ES-I3 (cell line): ENCODE results near the gene FTL.

Source experiments
- H3K36me3 ChIP-seq: 2 replicates; pipeline ENCODE4 v1.6.1; 2013; ENCODE audit warnings: mild to moderate bottlenecking, low read length, control low read depth, moderate library complexity; ENCODE audit not compliant: insufficient read depth
- H3K4me1 ChIP-seq: 2 replicates; pipeline ENCODE4 v1.6.1; 2013; ENCODE audit warnings: mild to moderate bottlenecking, control low read depth, low read length; ENCODE audit not compliant: insufficient read depth
- H3K9ac ChIP-seq: 2 replicates; pipeline ENCODE4 v1.6.1; 2013; ENCODE audit warnings: low read depth, mild to moderate bottlenecking, low read length, moderate library complexity
- H3K9me3 ChIP-seq: 2 replicates; pipeline ENCODE4 v1.6.1; 2013; ENCODE audit warnings: mild to moderate bottlenecking, low read length, moderate library complexity; ENCODE audit not compliant: control insufficient read depth, insufficient read depth

Gene FTL

DNA sequence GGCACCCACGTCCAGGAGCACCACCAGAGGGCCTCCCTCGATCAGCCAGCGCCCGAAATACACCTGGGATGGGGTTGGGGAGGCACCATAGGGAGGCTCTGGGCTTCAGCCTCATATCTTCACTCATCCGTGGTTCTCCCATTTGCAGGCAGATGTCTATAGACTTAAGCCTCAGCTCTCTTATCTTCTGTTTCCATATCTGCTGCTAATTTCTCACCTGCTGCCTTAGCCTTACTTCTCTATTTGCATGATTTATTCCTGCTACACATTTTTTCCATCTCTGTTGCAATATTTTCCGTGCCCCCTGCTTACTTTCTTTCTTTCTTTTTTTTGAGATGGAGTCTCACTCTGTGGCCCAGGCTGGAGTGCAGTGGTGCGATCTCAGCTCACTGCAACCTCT lies 22.2 kb downstream of the FTL start:
- Histone ChIP-seq H3K4me1 (peaks cover 8% of the 10 kb centered on the region; the same call in 1 of the 2 replicates), H3K9me3 (no peaks in the 10 kb centered on the region), H3K9ac (no peak overlapping the region), H3K36me3 (peaks cover 10% of the 10 kb centered on the region)

DNA sequence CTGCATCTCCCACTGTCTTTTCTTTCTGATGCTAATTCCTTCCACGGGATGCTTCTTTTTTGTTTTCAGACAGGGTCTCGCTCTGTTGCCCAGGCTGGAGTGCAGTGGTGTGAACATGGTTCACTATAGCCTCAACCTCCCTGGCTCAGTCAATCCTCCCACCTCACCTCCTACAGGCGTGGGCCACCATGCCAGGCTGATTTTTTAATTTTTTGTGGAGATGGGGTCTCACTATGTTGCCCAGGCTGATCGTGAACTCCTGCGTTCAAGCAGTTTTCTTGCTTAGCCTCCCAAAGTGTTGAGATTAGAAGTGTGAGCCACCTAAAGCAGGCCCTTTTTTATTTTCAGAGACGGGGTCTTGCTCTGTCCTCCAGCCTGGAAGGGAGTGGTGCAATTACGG lies 23.2 kb downstream of the FTL start:
- peaks cover 8% of the 10 kb centered on the region; the same call in 1 of the 2 replicates for H3K4me1 ChIP-seq
- H3K36me3 ChIP-seq = peaks cover 10% of the 10 kb centered on the region
- H3K9me3 ChIP-seq = no peaks in the 10 kb centered on the region
- no peak overlapping the region for H3K9ac ChIP-seq

GRCh38 chr19:48988860-48989259 lies 23.8 kb downstream of the FTL start:
- Histone ChIP-seq H3K9ac (no peak overlapping the region), H3K36me3 (peaks cover 10% of the 10 kb centered on the region), H3K9me3 (no peaks in the 10 kb centered on the region), H3K4me1 (peaks cover 8% of the 10 kb centered on the region; the same call in 1 of the 2 replicates)

DNA sequence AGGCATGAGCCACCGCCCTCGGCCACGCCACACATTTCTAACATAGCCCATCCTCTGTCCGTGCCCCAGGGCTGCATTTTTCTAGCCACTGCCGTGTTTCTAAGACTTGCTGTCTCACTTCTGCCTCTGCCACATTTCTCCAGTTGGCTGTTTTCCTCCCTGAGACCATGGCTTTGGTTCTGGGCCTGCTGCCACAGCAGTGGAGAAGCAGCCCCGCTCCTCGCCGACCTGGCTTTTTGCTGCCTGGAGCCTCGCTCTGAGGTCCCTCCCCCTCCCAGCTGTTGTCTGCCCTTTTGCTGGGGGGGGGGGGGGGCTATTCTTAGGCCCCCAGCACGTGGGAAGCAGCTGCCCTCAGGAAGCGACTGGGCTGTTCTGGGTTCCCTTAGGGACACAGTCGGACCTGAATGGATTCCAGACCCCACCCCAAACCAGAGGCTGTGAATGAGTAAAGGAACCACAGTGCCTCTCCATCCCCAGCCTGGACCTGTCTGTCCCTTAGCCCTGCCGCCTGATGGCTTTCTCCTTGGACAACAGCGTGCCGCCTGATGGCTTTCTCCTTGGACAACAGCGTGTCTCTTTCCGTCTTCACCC lies 24.7 kb downstream of the FTL start:
- Histone ChIP-seq H3K9ac (no peak overlapping the region), H3K4me1 (peaks cover 8% of the 10 kb centered on the region; the same call in 1 of the 2 replicates), H3K36me3 (peaks cover 10% of the 10 kb centered on the region), H3K9me3 (no peaks in the 10 kb centered on the region)

DNA sequence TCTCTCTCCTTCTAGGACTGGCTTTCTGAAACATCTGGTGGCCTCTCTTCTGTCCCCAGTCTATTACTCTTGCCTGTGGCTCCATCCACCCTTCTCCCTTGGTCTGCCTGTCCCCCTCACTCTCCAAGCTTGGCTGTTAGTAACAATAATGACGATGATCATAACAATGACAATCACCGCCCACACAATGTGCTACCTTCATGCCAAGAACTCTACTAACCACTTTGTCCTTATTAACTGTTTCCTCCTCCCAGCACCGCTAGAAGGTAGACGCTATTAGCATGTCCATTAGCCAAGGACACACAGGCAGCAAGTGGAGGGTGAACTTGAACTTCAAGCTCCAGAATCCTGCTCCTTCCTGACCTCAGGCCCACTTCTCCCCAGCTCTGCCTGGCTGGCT lies 25.3 kb downstream of the FTL start:
- H3K4me1 ChIP-seq = peaks cover 8% of the 10 kb centered on the region; the same call in 1 of the 2 replicates
- H3K9ac ChIP-seq = no peak overlapping the region
- H3K36me3 ChIP-seq = peaks cover 10% of the 10 kb centered on the region
- no peaks in the 10 kb centered on the region for H3K9me3 ChIP-seq

- no peak overlapping the region for H3K9ac ChIP-seq
- peaks cover 10% of the 10 kb centered on the region for H3K36me3 ChIP-seq
- peaks cover 8% of the 10 kb centered on the region; the same call in 1 of the 2 replicates for H3K4me1 ChIP-seq
- H3K9me3 ChIP-seq = no peaks in the 10 kb centered on the region
Measured at GRCh38 chr19:48991011-48991609, 26.0 kb downstream of the FTL start.

DNA sequence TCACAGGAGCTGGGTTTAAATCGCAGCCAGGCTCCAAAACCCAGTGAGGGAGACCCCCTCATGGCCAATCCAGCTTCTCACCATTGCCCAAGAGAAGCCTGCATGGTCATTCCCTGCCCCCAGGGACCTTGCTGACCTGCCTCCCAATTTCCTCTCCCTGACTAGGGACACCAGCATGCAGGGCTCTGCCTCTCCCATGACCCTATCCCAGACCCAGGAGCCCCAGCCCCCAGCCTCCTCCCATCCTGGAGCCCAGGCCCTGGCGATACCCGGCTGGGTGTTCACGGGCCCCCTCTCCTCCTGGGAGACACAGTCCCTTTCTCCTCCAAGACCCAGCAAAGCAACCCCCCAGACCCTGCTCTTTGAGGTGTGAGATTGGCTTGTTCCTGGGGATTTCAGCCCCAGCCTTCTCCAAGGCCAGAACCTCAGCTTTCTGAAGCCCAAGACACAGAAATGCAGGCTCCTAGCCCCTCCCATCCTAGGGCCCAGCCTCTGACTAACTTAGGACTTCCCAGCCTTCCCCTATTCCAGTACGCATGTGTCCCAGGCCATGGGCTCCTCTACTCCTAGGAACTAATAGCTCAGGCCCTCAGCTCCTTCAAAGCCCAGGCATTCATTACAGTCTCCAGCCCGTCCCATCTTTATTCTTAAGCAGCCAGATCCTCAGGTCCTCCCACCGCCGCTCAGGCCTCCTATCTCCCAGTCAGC lies 26.9 kb downstream of the FTL start:
- Histone ChIP-seq H3K9ac (peak overlapping the region; percentile 96), H3K4me1 (peaks cover 8% of the 10 kb centered on the region; the same call in 1 of the 2 replicates), H3K36me3 (peaks cover 7% of the 10 kb centered on the region), H3K9me3 (no peaks in the 10 kb centered on the region)

DNA sequence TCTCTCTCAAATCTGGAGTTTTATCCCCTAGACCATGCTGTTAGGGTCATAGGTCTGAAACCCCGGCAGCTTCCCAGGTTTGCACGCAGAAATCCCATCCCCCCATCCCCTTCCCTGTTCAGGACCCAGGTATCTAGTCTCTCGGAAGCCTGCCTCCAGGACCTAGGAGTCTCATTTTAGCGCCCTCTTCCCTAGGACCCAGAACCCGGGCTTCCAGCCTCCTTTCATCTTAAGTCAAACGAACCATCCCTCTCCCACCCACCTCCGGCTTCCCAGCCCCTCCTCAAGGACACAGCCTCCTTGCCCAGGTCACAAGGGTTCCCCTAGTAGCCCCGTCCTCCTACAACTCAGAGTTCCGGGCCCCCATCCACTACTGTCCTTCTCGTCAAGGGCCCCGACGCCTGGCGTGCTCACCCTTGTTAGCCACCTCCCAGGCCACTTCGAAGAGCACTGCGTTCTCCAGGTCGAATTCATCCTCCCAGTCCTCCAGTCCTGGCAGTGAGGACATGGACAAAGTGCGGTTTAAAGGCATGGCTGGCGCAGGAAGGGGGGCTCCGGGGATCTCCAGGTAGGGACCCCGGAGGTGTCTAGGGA lies 27.6 kb downstream of the FTL start:
- Histone ChIP-seq H3K36me3 (peaks cover 7% of the 10 kb centered on the region), H3K9ac (peak overlapping the region; percentile 96), H3K9me3 (no peaks in the 10 kb centered on the region), H3K4me1 (peaks cover 8% of the 10 kb centered on the region; the same call in 1 of the 2 replicates)

DNA sequence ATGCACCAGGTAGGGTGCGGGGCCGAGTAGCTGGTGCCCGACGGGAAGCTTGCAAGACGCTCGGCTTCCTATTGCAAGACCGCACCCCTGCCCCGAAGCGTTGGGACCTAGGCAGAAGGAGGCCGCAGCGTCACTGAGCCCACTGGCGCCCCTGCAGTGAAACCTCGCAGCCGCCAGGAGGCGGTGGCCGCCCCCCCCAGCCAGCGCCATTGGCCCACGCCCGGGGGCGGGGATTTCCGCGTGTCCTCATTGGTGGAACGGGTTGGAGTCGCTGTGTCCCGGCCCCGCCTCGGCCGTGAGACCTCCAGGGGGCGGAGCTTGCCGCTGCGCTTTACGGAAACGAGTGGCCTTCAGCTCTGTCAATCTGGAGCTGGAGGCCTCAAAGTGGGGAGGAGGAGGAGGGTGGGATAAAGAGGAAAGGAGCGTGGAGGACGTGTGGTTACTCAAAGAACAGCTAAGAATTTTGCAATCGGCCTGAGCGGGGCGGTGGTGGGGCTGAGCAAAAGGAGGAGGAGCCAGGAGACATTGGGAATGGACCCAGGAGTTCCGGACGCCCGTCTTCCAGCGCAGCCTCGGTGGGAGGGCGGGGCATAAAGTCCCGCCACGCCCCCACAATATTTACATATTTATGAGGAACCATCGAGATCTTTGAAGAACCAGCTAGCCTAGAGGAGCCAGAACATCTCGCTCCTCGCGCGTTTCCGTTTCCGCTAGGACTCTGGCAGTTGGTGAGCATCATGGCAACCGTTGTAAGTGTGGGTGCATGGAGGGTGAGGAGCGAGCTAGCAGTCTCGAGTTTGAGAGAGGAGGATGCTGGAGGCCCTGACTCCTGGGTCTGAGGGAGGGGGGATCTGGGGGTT lies 28.3 kb downstream of the FTL start, which contains the start of the genes GYS1 and RUVBL2:
GYS1 (minus strand) TSS at position 135 of the 860 bp plus-strand sequence. CDS start 197 bp downstream, outside the sequence.
RUVBL2 (plus strand) TSS at position 713 of the 860 bp plus-strand sequence; CDS start at position 738, 25 bp downstream.
- H3K4me1 ChIP-seq = peaks cover 8% of the 10 kb centered on the region; the same call in 1 of the 2 replicates
- peaks cover 2% of the 10 kb centered on the region; the same call in 1 of the 2 replicates for H3K36me3 ChIP-seq
- peak within 1 kb of the TSS; percentile 96 for H3K9ac ChIP-seq
- H3K9me3 ChIP-seq = no peaks in the 10 kb centered on the region

DNA sequence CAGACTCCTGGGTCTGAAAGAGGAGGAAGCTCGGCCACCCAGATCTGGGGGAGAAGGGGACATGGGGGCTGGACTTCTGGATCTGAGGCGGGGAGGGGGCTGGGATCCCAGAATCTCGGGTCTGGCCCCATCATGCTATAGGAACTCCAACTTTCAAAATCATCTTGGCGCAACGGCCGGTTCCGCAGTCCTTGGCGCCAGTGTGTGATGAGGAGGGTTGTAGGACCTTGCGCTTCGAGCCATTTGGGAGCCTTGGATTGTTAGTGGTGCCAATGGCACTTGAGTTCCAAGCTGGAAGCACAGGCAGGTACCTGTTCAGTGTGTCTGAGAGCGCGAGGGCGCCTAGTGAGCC lies 28.9 kb downstream of the FTL start:
- no peaks in the 10 kb centered on the region for H3K9me3 ChIP-seq
- H3K4me1 ChIP-seq = peaks cover 8% of the 10 kb centered on the region; the same call in 1 of the 2 replicates
- no peaks in the 10 kb centered on the region for H3K36me3 ChIP-seq
- peak overlapping the region; percentile 96 for H3K9ac ChIP-seq

DNA sequence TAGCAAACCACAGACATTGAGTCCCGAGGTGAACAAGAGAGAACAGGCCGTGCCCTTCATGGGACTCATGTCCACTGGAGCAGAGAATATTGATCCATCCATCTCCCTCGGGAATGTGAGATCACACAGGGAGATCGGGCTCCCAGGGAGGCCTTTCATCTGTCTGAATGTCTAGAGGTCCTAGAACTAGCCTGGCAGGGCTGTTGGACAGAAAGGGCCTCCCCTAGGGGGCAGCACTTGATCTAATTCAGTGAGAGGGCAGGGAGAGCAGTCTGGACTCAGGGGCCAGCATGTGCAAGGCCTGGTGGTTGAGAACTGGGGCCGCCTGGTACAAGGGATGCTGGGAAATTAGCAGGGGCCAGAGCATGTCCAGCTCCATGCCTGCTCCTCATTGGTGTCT lies 32.9 kb downstream of the FTL start:
- Histone ChIP-seq H3K9ac (no peak overlapping the region), H3K36me3 (peaks cover 3% of the 10 kb centered on the region; the same call in 1 of the 2 replicates)

DNA sequence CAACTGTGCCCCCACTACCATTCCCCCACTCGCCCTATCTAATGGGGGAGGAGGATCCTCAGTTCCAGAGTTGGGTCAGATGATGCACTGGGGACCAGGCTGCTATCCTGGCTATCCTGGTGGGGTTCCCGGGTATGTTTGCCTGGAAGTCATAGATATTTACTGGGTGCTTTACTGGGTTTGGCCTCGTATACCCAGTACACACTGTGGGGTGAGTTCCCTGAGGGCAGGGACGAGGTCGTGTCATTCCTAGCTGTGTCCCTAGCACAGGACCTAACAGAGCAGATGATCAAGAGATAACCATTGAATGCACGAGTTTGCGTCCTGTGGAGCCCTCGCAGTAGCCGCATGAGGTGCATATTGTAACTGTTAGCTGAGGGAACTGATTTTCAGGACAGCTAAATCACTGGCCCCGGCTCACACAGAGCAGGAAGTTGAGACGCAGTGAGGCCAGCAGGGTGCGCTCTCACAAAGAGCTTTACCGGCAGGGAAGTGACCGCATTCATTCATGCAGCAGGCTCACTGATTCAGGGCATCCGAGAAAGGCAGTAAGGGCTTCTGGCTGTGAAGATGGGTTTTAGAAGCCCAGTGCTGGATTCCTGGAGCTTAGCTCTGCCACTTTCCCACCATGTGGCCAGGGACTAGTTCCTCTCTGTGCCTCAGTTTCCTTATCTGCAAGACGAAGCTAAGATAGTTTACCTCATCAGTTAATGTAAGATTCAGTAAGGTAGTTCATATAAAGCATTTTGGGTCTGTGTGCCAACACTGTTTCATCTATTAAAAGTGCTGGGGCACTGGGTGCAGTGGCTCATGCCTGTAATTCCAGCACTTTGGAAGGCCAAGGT lies 34.6 kb downstream of the FTL start:
- Histone ChIP-seq H3K9ac (no peak overlapping the region), H3K36me3 (peaks cover 10% of the 10 kb centered on the region), H3K9me3 (no peaks in the 10 kb centered on the region), H3K4me1 (peaks cover 6% of the 10 kb centered on the region; the same call in 1 of the 2 replicates)

More for the DNA sequence above, 32.9 kb downstream of the FTL start:
- Histone ChIP-seq H3K9me3 (no peaks in the 10 kb centered on the region), H3K4me1 (peaks cover 6% of the 10 kb centered on the region; the same call in 1 of the 2 replicates)

DNA sequence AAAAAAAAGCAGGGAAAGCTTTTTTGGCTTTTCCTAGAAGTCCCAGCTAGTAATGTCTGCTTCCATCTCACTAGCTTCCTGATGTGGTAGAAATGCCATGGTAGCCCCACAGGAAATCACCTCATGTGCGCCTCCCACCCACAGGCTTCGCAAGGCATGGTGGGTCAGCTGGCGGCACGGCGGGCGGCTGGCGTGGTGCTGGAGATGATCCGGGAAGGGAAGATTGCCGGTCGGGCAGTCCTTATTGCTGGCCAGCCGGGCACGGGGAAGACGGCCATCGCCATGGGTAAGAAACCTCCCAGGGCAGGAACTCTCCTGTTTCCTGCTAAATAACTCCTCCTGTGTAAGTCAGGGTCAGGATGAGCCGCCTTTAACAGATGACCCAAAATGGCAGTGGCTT lies 39.0 kb downstream of the FTL start:
- Histone ChIP-seq H3K9me3 (no peaks in the 10 kb centered on the region), H3K9ac (no peak overlapping the region), H3K36me3 (peaks cover 19% of the 10 kb centered on the region), H3K4me1 (peaks cover 6% of the 10 kb centered on the region; the same call in 1 of the 2 replicates)
